GM21737 (cell line): ENCODE data around the gene FTO.
"Not testable (repeated sequence)": the region's sequence is repeated elsewhere in the genome, so short reads cannot be mapped to it uniquely, and the experiment has no call there.

Experiments used
- ATAC-seq: cut with Tn5 transposase; IDR thresholded peaks from one replicate; pipeline ENCODE4 v1.9.1; 2021; ENCODE audit warnings: mild to moderate bottlenecking, moderate library complexity; ENCODE audit not compliant: unreplicated experiment

FTO gene

DNA sequence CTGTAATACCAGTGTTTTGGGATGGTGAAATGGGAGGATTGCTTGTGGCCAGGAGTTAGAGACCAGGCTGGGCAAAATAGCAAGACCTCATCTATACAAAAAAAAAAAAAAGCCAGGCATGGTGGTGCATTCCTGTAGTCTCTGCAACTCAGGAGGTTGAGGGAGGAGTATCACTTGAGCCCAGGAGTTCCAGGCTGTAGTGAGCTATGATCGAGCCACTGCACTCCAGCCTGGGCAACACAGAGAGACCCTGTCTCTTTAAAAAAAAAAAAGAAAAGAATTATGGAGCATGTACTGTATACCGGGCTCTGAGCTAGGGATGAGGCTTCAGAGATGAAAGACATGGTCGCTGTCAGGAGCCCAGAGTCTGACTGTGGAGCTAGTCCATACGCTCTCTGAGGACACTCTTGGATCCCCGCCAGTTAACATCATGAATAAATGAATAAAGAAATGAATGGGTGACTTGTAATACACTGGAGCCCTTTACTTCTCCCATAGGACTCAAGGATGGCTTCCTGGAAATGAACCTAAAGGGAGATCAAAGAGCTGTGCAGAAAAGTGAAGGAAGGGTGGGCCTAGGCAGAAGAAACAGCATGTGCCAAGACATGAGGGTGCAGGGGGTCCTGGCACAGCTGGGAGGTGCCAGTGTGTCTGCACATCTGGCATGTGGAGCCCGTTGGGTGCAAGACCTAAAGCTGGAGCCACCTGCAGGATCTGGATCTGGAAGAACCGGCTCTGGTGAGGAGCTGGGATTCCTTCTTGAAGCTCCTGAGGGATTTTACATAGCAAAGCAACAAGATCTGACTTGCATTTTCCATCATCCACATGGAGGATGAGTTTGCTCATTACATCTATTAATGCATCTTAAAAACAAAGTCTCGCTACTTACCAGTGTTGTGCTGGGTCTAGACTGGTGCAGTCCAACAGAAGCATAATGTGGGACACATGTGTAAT, 462.2 kb downstream of the FTO start:
- ATAC-seq, result no peak

- no peak for ATAC-seq
These were observed 465.2 kb downstream of the FTO start for GRCh38 chr16:54169112-54169511.

DNA sequence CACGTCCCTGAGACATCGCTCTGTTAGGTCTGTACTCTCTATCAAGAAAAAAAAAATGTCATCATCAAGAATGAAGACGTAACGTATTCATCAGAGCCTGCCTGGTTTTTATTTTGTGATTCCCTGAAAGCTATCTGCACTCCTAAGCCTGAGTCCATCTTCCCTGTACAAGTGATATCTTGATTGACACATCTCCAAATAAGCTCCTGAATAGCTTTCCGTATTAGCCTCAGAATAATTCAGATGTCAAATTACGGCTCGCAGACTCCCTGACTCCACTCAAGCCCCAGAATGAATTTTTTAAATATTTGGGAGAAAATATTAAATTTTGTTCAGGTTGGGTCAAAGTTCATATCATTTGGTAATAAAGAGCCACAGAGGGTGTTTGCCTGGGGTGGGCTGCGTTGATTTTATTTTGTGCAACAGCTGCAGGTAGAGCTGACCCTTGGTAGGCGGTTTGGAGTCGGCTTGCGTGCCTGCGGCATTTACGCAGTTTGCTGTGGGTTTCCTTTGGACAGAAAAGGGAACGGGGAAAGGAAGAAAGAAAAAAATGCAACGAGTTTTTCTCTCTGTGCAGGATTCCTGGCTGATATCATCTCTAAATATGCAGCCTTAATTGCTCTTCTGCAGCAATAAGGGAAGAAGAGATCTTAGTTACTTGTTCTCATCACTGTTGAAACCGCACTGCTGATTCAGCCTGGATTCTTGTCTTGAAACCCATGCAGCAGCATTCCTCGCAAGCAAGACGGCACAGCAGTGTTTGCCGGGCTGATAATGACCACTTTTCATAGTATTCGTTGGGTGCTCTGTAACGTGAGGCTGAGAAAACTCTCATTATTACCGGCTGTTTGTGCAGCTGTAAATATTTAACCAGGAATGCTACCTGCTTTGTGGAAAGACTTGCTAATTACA, 467.9 kb downstream of the FTO start:
- no peak for ATAC-seq

- ATAC-seq, result no peak
These were observed 469.5 kb downstream of the FTO start for GRCh38 chr16:54173490-54173889.

GRCh38 chr16:54174201-54174600, 470.2 kb downstream of the FTO start:
- ATAC-seq, result no peak

DNA sequence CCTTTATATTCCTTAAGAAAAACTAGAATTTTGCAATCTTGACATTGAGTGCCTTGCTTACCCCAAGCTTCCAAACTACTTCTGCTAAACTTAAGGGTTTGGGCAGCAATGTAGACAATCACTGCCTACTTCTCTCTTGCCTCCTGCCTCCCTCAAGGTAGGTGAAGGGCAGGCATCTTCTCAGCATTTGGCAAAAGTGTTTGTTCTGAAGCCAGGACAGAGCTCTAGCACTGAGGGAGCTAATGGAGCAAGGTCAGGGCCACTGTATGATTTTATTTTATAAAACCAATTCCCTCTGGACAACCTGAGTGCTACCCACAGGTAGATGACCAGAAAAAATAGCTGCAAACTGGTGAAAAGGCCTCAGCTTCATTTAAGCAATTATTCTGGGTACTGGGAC, 470.8 kb downstream of the FTO start:
- no peak for ATAC-seq

DNA sequence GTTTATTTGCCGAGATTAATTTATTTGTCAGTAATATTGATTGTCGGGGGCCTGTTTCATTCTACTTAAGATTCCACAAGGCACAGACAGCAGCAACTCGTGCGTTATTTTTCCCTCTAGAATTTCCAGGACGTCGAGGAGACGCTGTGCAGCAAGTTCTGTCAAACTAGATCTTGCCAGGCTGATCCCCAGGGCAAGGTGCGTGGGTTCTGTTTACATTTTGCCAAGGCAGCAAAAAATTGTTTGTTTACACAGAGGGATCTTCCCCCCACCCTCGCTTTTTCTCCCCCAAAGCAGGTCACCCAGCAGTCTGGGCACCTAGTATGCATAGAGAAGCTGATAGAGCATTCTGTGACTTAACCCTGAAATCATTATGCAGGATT, 471.2 kb downstream of the FTO start:
- no peak for ATAC-seq

DNA sequence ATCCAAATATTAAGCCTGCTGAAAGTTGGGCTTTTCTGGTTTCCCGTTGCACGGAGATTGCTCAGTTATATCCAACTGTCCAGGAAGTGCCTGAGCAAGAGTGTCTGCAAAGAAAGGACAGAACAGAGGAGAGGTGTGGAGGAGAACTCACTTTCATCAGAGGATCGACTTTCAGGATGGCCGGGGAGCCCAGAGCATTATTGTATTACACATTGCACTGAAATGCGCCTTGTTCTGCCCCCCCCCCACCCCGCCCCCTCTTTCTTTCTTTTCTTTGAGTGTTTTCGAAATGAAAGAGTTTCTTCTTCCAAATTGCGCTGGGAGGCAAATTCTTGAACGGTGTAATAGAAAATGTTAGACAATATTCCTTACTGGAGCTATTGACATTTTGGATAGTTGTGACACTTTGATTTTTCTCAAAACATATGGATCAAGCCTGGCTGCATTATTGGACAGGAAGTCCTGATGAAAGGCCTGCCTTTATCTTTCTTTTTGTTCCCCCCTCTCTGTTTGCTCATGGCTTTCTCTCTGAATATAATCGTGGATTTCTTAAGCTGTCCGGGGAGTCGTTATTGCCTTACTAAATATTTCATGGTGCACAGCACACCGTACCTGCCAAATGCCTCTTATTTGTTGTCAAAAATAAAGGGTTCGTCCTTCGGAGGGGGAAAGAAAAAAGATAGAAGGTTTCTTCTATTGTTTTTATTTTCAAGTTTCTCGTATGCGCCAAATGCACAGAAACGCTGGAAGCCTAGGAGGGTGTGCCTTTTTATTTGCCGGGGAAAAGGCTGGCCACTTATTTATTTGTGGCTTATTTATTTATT, 471.8 kb downstream of the FTO start:
- ATAC-seq, result no peak

- ATAC-seq, result no peak
These were observed 472.5 kb downstream of the FTO start for GRCh38 chr16:54176376-54176901.

GRCh38 chr16:54177052-54177861, 473.3 kb downstream of the FTO start:
- no peak for ATAC-seq

DNA sequence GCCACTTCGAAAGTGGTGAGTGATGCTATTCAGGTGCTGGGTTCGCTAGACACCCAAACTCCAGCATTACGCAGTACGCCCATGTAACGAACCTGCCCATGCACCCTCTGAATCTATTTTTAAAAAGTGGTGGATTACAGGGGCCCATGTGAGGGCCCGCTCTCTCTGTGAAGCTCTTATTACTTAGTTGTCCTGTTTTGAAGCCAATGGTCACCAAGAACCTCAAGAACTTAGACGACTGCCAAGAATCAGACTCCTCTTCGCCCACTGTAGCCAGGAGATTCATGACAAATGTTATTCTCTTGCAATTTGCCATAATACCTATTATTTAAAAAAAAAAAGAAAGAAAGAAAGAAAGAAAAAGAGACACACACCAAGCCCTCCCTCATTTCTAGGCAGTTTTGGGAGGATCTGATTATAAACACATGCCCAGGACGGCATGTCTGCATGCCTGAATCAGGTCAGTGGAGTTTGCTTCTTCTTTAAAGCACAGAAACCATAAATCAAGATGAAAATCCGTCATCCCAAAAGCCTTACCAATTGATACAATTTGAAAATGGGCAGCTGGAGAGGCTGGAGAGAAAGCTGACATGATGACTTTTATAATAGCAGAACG, 474.0 kb downstream of the FTO start:
- ATAC-seq, result no peak

GRCh38 chr16:54178478-54178976, 474.6 kb downstream of the FTO start:
- ATAC-seq, result no peak

GRCh38 chr16:54180421-54181359, 476.7 kb downstream of the FTO start:
- ATAC-seq, result no peak

DNA sequence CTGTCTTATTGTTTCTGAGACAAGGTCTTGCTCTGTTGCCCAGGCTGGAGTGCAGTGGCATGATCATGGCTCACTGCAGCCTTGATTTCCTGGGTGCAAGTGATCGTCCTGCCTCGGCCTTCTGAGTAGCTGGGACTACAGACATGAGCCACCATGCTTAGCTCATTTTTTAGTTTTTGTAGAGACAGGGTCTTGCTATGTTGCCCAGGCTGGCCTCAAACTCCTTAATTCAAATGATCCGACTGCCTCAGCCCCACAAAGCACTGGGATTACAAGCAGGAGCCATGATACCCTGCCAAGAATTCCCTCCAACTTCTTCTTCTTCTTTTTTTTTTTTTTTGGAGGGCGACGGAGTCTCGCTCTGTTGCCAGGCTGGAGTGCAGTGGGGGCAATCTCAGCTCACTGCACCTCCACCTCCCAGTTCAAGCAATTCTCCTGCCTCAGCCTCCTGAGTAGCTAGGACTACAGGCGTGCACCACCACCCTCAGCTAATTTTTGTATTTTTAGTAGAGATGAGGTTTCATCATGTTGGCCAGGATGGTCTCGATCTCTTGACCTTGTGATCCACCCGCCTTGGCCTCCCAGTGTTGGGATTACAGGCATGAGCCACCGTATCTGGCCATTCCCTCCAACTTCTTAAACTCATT, 477.9 kb downstream of the FTO start:
- not testable (repeated sequence) for ATAC-seq

- ATAC-seq, result no peak
These were observed 481.1 kb downstream of the FTO start for GRCh38 chr16:54185045-54185444.

- no peak for ATAC-seq
These were observed 487.2 kb downstream of the FTO start for GRCh38 chr16:54191163-54191562.

- ATAC-seq, result no peak
These were observed 487.6 kb downstream of the FTO start for GRCh38 chr16:54191592-54191991.
